Fibroblast of lung (primary cell): ENCODE data around the gene PADI1.

Experiments
- CTCF ChIP-seq, 2 donors: IDR thresholded peaks in 1 of 2; conservative IDR thresholded peaks in 1 of 2; 1 replicate in 1 of 2; 2 replicates in 1 of 2; pipeline ENCODE4 v1.5.1; 2011 to 2012; ENCODE audit warnings: low read length in 2 of 2, control low read depth in 1 of 2, inconsistent platforms in 1 of 2, low read depth in 1 of 2, mild to moderate bottlenecking in 1 of 2
- EZH2 ChIP-seq: IDR thresholded peaks from 2 replicates; pipeline ENCODE4 v1.5.1; 2012; ENCODE audit warnings: low read length, control low read depth, mild to moderate bottlenecking; ENCODE audit errors: missing control alignments

DNA sequence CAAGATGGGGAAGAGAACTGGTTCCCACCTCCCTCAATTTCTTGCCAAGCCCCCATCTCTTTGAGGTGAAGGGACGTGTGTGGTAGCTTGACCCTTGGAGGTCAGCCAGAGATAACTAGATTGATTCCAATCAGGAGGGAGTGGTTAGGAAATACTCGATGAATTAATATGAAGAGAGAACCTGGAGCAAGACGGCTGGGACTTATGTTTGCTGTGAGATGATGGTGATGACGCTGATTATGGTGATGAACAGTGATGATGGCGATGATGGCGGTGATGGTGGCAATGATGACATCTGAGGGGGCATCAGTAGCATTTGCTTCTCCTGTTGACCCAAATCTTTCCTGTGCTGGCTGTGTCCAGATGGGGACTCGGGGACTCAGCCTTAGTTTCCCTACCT lies 724 bp downstream of the PADI1 start:
- TF ChIP-seq CTCF (conservative IDR thresholded peaks at IDR 0.05 in 1 of 2, IDR thresholded peaks at IDR 0.05 in 1 of 2; ENCODE audit: low read depth in 1 of 2, low read length in 2 of 2) (no peak), EZH2 (no peak)
